IMR-90 (cell line): ENCODE data around the gene DSCAML1. TPM values are rescaled to one million over a fixed set of nuclear protein-coding genes. Genes with fewer than 3 reads are reported as not detected.

ENCODE experiments used
- ATAC-seq: fragments of 200-7000 bp; cut with Tn5 transposase; 2 replicates; pipeline ENCODE4 v1.9.1; 2020; ENCODE audit warnings: low read depth, mild to moderate bottlenecking, moderate library complexity
- BruUV-seq: library from RNA; stranded (reverse); fragments of 400-500 nt; replicated peaks from 2 replicates; lab custom pipeline; 2021; lab: Mats Ljungman, UMichigan
- CTCF ChIA-PET: fragments of 300-600 bp; formaldehyde crosslinking; extraction: SDS; loops from one replicate; lab custom pipeline; 2021; ENCODE audit warnings: antibody characterized with exemption; lab: Yijun Ruan, JAX
- POLR2A ChIA-PET: fragments of 300-600 bp; sonication (Branson Sonifier 250); formaldehyde crosslinking; loops from one replicate; lab custom pipeline; 2022; ENCODE audit warnings: antibody characterized with exemption; ENCODE audit not compliant: unreplicated experiment; lab: Charles Lee
- DNase-seq: peaks from one replicate; pipeline ENCODE4 v3.0.0; 2013
- H2AFZ ChIP-seq: replicated peaks from 2 replicates; pipeline ENCODE3; 2013; ENCODE audit warnings: low read length, mild to moderate bottlenecking; ENCODE audit not compliant: poor library complexity
- H2AK5ac ChIP-seq: 2 replicates; pipeline ENCODE4 v1.6.1; 2013; ENCODE audit warnings: low read depth, low read length, inconsistent platforms
- H2AK9ac ChIP-seq: replicated peaks from 2 replicates; pipeline ENCODE3; 2013; ENCODE audit warnings: mild to moderate bottlenecking, low read depth, low read length, moderate library complexity; ENCODE audit not compliant: poor library complexity
- H2BK120ac ChIP-seq: 2 replicates; pipeline ENCODE4 v1.6.1; 2013; ENCODE audit warnings: low read depth, low read length, inconsistent platforms
- H2BK15ac ChIP-seq: 3 replicates; pipeline ENCODE4 v1.6.1; 2013; ENCODE audit warnings: low read depth, low read length, inconsistent platforms
- H2BK20ac ChIP-seq: 2 replicates; pipeline ENCODE4 v1.6.1; 2013; ENCODE audit warnings: low read depth, mild to moderate bottlenecking, inconsistent platforms, low read length, moderate library complexity
- H2BK5ac ChIP-seq: 2 replicates; pipeline ENCODE4 v1.6.1; 2013; ENCODE audit warnings: mild to moderate bottlenecking, low read depth, low read length, inconsistent platforms; ENCODE audit not compliant: poor library complexity, severe bottlenecking
- H3K14ac ChIP-seq: replicated peaks from 2 replicates; pipeline ENCODE4 v1.6.1; 2013; ENCODE audit warnings: low read depth, low read length, inconsistent platforms
- H3K18ac ChIP-seq: 2 replicates; pipeline ENCODE4 v1.6.1; 2013; ENCODE audit warnings: low read depth, low read length, control low read depth
- H3K23ac ChIP-seq: 2 replicates; pipeline ENCODE4 v1.6.1; 2013; ENCODE audit warnings: low read depth, low read length, inconsistent platforms
- H3K27ac ChIP-seq: 2 replicates; pipeline ENCODE4 v1.5.1; 2013; ENCODE audit warnings: mild to moderate bottlenecking, control low read depth, low read length; ENCODE audit not compliant: insufficient read depth
- H3K27me3 ChIP-seq: 2 replicates; pipeline ENCODE4 v1.6.1; 2013; ENCODE audit warnings: low read length; ENCODE audit not compliant: control insufficient read depth, insufficient read depth
- H3K36me3 ChIP-seq: 2 replicates; pipeline ENCODE4 v1.6.1; 2013; ENCODE audit warnings: low read length, mixed read lengths; ENCODE audit not compliant: control insufficient read depth, insufficient read depth
- H3K4ac ChIP-seq: 2 replicates; pipeline ENCODE4 v1.6.1; 2013; ENCODE audit warnings: low read depth, low read length, inconsistent platforms
- H3K4me1 ChIP-seq: 2 replicates; pipeline ENCODE4 v1.6.1; 2013; ENCODE audit warnings: low read length, mixed read lengths; ENCODE audit not compliant: control insufficient read depth, insufficient read depth
- H3K4me2 ChIP-seq: 2 replicates; pipeline ENCODE4 v1.6.1; 2013; ENCODE audit warnings: low read depth, mild to moderate bottlenecking, control low read depth, low read length, moderate library complexity
- H3K4me3 ChIP-seq: 2 replicates; pipeline ENCODE4 v1.5.1; 2013; ENCODE audit warnings: low read depth, mild to moderate bottlenecking, control low read depth, low read length, moderate library complexity; ENCODE audit not compliant: insufficient read depth
- H3K56ac ChIP-seq: 2 replicates; pipeline ENCODE4 v1.6.1; 2013; ENCODE audit warnings: low read length, inconsistent platforms; ENCODE audit not compliant: insufficient read depth; ENCODE audit errors: extremely low read depth
- H3K79me1 ChIP-seq, 2 experiments: 2 replicates each; pipeline ENCODE4 v1.6.1; 2013; ENCODE audit warnings: low read length in 2 of 2, inconsistent platforms in 1 of 2, low read depth in 1 of 2
- H3K9ac ChIP-seq: 2 replicates; pipeline ENCODE4 v1.6.1; 2013; ENCODE audit warnings: low read depth, low read length, control low read depth
- H3K9me1 ChIP-seq: 2 replicates; pipeline ENCODE4 v1.6.1; 2013; ENCODE audit warnings: low read length, inconsistent platforms; ENCODE audit not compliant: insufficient read depth
- H3K9me3 ChIP-seq: 2 replicates; pipeline ENCODE4 v1.6.1; 2013; ENCODE audit warnings: low read length; ENCODE audit not compliant: control insufficient read depth, insufficient read depth
- H4K20me1 ChIP-seq: 2 replicates; pipeline ENCODE4 v1.6.1; 2013; ENCODE audit warnings: low read length, inconsistent platforms; ENCODE audit not compliant: insufficient read depth
- H4K5ac ChIP-seq: 2 replicates; pipeline ENCODE4 v1.6.1; 2013; ENCODE audit warnings: mild to moderate bottlenecking, low read depth, low read length, control low read depth
- H4K8ac ChIP-seq, 2 experiments: 2 replicates each; pipeline ENCODE4 v1.6.1; 2013; ENCODE audit warnings: low read depth in 2 of 2, low read length in 2 of 2, control low read depth in 1 of 2, inconsistent platforms in 1 of 2
- H4K91ac ChIP-seq: 2 replicates; pipeline ENCODE4 v1.6.1; 2013; ENCODE audit warnings: low read depth, low read length, inconsistent platforms; ENCODE audit not compliant: insufficient read depth
- CEBPB ChIP-seq: IDR thresholded peaks from 2 replicates; pipeline ENCODE4 v1.6.1; 2012; ENCODE audit warnings: low read depth, low read length, improper control_type of control experiment
- CHD1 ChIP-seq: IDR thresholded peaks from 2 replicates; pipeline ENCODE4 v1.6.1; 2012; ENCODE audit warnings: low read depth, low read length, improper control_type of control experiment
- MAFK ChIP-seq: IDR thresholded peaks from 2 replicates; pipeline ENCODE4 v1.6.1; 2012; ENCODE audit warnings: low read depth, low read length, improper control_type of control experiment
- NFE2L2 ChIP-seq: fragments of 150-350 bp; IDR thresholded peaks from 2 replicates; pipeline ENCODE4 v1.6.1; 2016; ENCODE audit warnings: low read depth, mild to moderate bottlenecking, low read length
- RCOR1 ChIP-seq: IDR thresholded peaks from 2 replicates; pipeline ENCODE4 v1.6.1; 2012; ENCODE audit warnings: mild to moderate bottlenecking, low read length, improper control_type of control experiment; ENCODE audit not compliant: insufficient replicate concordance
- whole genome bisulfite sequencing, 2 experiments: methylation state at CpG; one replicate each; pipeline versions ENCODE4 v1.1.5 to v1.1.7; 2013; ENCODE audit warnings: missing lambda C conversion rate in 2 of 2; ENCODE audit not compliant: insufficient read length in 1 of 2; ENCODE audit errors: extremely low coverage in 2 of 2; 5-methylcytosine and 5-hydroxymethylcytosine counted together
- dilution Hi-C: fragments of 300-500 bp; cut with HindIII; formaldehyde crosslinking; loops from one replicate; pipeline ENCODE4 v1.14.3; 2018; ENCODE audit warnings: low sequenced_read_pairs; ENCODE audit not compliant: unreplicated experiment
- in situ Hi-C: fragments of 300-500 bp; cut with MboI; formaldehyde crosslinking; loops from 3 replicates; pipeline ENCODE4 v1.14.3; 2019; ENCODE audit warnings: low sequenced_read_pairs, inconsistent platforms, mixed read lengths
- intact Hi-C: fragments of 100-400 bp; cut with micrococcal nuclease; formaldehyde crosslinking; loops from 2 replicates; pipeline ENCODE4 v1.10.0; 2022
- polyA plus RNA-seq, 3 experiments: library from polyadenylated mRNA; depleted of rRNA; stranded (reverse); fragments of >200 nt; gene quantifications; 2 replicates each; pipeline ENCODE4 v1.2.3, GENCODE V29; 2012; ENCODE audit warnings: low replicate concordance in 1 of 3
- total RNA-seq: library from RNA; depleted of rRNA; stranded (reverse); fragments of >200 nt; gene quantifications from 2 replicates; pipeline ENCODE4 v1.2.3, GENCODE V29; 2012
- TF ChIP-seq, protein P1 (sequence below): conservative IDR thresholded peaks from 2 replicates; pipeline ENCODE4 v1.5.1; 2012; ENCODE audit warnings: mild to moderate bottlenecking, low read depth, low read length, improper control_type of control experiment

The DSCAML1 gene
- total and polyA plus RNA-seq, 2 of the 4 experiments (the other 2 are of a cell fraction) = not detected

DNA sequence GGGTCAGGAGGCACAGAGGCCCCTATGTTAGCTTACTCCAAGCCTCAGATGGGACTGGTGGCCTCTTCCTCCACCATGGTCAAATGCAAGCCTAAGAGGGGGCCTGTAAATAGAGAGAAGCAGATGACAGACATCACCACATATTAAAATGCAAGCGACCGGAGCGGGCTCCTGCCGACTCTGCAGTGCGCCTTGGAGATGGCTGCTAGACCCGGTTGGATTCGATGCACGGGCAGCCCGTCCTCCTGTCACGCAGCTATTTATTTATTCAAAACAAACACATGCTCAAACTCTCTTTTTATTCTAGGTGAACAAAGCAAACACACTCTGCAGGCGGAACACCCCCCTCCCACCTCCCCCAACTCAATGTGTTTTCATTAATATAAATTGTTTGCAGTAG lies 208.0 kb downstream of the DSCAML1 start:
- no peak for ATAC-seq
- no peak overlapping the region for H3K4me2 ChIP-seq

More for the DNA sequence above, 208.0 kb downstream of the DSCAML1 start:
- no peak overlapping the region for H4K91ac ChIP-seq
- H3K23ac ChIP-seq = no peak overlapping the region
- no peak overlapping the region for H3K56ac ChIP-seq
- no peak overlapping the region for H3K27ac ChIP-seq
- dilution Hi-C loops (no loop called here), in situ Hi-C loops (no loop called here), intact Hi-C loops (no loop called here)
- H3K79me1 ChIP-seq = no peaks in the 10 kb centered on the region
- no peak overlapping the region for H2BK5ac ChIP-seq
- TF ChIP-seq, protein P1, sequence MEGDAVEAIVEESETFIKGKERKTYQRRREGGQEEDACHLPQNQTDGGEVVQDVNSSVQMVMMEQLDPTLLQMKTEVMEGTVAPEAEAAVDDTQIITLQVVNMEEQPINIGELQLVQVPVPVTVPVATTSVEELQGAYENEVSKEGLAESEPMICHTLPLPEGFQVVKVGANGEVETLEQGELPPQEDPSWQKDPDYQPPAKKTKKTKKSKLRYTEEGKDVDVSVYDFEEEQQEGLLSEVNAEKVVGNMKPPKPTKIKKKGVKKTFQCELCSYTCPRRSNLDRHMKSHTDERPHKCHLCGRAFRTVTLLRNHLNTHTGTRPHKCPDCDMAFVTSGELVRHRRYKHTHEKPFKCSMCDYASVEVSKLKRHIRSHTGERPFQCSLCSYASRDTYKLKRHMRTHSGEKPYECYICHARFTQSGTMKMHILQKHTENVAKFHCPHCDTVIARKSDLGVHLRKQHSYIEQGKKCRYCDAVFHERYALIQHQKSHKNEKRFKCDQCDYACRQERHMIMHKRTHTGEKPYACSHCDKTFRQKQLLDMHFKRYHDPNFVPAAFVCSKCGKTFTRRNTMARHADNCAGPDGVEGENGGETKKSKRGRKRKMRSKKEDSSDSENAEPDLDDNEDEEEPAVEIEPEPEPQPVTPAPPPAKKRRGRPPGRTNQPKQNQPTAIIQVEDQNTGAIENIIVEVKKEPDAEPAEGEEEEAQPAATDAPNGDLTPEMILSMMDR = no peak
- no peak for TF ChIP-seq NFE2L2
- no peak for TF ChIP-seq MAFK
- no peak for TF ChIP-seq CHD1
- TF ChIP-seq CEBPB = no peak
- no peak for TF ChIP-seq RCOR1
- no peak overlapping the region for H3K18ac ChIP-seq
- H3K4me1 ChIP-seq = no peaks in the 10 kb centered on the region
- no peak overlapping the region for H3K4ac ChIP-seq
- no peaks in the 10 kb centered on the region for H4K20me1 ChIP-seq
- DNase-seq = no peak
- no peak overlapping the region for H2AK9ac ChIP-seq
- no peak overlapping the region for H2BK20ac ChIP-seq
- H4K5ac ChIP-seq = no peak overlapping the region
- BruUV-seq = no TSS peak
- no peak overlapping the region for H2BK15ac ChIP-seq
- H2BK120ac ChIP-seq = no peak overlapping the region
- no peaks in the 10 kb centered on the region for H3K9me3 ChIP-seq
- no peak overlapping the region for H4K8ac ChIP-seq
- ChIA-PET POLR2A (no interaction called here), CTCF (no interaction called here)
- WGBS, 2 experiments = 35% methylated on average over 4 of the region's 11 CpGs; no CpG with 5 or more reads in 1 of the 2 experiments
- peaks cover 9% of the 10 kb centered on the region for H3K27me3 ChIP-seq
- no peak overlapping the region for H3K4me3 ChIP-seq
- no peaks in the 10 kb centered on the region for H3K36me3 ChIP-seq
- H3K9me1 ChIP-seq = no peaks in the 10 kb centered on the region
- H2AK5ac ChIP-seq = no peak overlapping the region
- no peak overlapping the region for H2AFZ ChIP-seq
- H3K14ac ChIP-seq = no peak overlapping the region
- no peak overlapping the region for H3K9ac ChIP-seq
